ENCODE results near the gene MACROD2.

- no peak for TF ChIP-seq POLR2A (IDR thresholded peaks at IDR 0.05; ENCODE audit: low read depth, low read length)
- no peak for TF ChIP-seq TAF1 (IDR thresholded peaks at IDR 0.05; ENCODE audit: low read depth, low read length)
- TF ChIP-seq POLR2AphosphoS5 (IDR thresholded peaks at IDR 0.05; ENCODE audit: low read depth, low read length): no peak
- TF ChIP-seq PAX5 (IDR thresholded peaks at IDR 0.05; ENCODE audit: insufficient read depth, low read length, severe bottlenecking): no peak
- TF ChIP-seq SPI1 (IDR thresholded peaks at IDR 0.05; ENCODE audit: low read depth, low read length): no peak
Observed at GRCh38 chr20:15613530-15613929, 1618.2 kb downstream of the MACROD2 start.
